ENCODE results near the gene GSTM3.
"Not testable (repeated sequence)": the region's sequence is repeated elsewhere in the genome, so short reads cannot be mapped to it uniquely, and the experiment has no call there.

Gene GSTM3

DNA sequence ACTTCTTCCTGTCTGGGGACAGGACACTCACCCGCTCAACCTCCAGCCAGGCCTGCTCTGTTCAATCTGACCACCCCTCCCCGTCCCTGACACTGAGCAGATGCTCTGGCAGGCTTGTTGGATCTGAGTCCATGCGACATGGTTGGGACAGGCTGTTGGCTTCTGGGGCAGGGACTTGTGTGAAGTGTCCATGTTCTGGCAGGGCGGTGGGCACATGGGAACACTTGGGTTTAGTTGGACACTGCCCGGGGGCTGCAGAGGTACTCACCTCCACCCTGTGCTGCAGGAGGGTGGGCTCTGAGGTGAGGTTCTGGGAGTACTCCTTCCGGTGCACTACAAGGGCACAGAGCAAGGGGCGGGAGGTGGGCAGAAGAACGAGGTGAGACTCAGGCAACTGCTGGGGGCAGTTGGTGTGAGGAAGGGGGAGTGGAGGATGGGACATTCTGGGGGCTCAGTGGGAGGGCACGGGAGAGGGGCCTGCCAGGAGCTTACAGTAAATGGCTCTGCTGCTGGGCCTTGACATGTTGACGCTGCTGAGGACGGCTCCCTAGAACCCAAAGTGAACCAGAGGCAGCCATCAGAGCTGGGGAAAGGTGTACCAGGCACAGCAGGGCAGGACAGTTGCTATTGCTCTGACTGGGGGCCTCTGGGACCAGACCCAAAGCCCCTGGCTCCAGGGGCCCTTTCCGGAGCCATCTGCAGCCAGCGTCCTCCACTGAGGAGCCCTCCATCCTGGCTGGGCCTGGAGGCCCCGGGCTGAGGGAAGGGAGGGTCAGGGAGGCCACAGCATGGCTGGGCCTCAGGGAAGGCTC, 20.6 kb upstream of the GSTM3 start:
- FAIRE-seq: no peak

DNA sequence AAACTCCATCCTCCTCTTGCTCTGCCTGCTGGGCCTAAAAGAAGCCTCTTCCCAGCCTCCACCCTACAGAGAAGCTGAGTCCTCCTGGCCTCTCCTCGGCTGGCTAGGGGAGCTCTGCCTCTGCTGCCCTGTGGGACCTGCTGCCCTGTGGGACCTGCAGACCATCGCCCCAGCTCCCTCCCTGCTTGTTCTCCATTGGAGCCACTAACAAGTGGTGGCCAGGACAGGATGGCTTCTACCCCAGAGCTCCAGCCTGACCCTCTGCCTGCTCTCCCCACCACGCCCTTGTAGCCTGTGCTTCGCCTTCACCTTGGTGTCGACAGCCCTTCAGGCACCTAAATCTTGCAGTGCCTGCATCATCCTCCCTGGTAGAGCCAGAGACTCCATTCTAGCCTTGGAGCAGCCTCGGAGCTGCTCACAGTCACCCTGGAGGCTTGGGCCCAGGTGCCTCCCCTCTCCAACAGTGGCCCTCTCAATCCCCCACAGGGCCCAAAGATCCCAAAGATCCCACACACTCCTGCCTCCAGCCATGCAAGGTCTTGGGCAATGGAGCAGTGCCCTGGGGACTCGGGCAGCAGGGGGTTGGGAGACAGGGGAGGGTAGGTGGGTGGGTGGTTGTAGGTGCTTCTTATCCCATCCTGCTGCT, 19.9 kb upstream of the GSTM3 start:
- FAIRE-seq: no peak

- no peak for FAIRE-seq
Observed at GRCh38 chr1:109759513-109760334, 18.9 kb upstream of the GSTM3 start.

DNA sequence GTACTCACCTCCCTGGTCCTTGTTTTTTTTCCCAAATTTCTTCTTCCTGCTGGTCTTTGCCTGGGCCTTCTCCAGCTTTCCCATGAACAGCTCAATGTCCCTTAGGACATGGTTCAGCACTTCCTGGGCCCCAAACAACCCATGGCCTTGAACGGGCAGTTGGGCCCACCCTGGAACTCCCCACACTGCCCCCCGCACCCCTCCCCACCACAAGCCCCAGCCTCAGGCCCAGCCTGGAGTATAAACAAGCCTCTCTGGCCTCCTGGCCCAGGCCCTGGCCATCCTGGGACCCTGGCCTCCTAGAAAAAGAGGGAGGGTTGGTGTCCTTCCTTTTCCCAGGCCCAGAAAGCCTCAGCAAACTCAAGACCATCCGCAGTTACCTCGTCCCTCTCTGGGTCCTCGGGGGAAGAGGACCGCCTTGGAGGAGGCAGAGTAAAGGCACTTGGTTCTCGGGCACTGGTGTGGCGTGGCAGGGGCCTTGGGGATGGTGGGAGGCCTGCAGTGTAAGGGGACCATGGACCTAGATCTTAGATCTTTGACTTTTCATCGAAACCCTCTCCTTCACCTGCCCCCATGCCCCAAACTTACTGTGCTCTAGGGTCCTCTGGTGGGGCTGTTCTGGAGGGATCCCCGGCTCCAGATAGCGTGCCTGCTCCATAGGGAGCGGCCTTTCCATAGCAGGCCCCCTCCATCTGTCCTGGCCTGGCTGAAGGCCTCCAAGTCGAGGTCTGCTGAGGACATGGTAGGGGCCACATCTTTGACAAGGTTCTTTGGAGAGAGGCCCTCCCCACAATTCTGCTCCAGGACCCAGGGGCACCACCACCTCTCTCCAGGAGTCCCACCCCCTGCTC, 17.3 kb upstream of the GSTM3 start:
- FAIRE-seq: no peak

DNA sequence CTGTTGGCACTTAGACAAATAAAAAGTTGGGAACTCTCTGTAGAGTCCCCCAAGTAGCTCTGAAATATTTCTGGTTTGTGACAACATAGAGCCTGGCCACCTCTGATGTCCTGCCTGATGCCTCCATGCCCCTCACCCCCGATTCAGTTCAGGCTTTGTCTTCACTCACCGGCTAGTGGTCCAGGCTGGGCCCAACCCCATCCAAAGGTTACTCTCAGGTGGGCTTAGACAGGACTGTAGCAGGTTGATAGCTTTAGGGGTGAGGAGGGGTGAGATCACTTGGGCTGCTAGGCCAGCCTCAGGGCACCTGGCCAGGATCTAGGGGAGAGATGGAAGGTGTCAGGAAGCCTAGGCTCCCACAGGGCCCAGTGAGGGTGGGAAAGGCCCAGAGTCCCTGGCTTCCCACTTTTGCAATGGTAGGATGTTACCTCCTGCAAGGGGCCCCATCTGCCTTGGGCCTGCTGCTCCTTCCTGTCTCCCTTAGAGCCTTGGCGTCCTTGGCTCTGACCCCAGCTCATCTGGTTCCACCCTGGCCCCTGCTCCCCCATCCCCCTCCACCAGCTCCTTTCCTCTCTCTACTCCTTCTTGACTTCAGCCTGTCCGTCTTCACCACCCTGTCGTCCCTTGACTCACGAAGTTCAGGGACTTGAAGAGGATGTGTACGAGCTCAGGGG, 16.1 kb upstream of the GSTM3 start:
- no peak for FAIRE-seq

DNA sequence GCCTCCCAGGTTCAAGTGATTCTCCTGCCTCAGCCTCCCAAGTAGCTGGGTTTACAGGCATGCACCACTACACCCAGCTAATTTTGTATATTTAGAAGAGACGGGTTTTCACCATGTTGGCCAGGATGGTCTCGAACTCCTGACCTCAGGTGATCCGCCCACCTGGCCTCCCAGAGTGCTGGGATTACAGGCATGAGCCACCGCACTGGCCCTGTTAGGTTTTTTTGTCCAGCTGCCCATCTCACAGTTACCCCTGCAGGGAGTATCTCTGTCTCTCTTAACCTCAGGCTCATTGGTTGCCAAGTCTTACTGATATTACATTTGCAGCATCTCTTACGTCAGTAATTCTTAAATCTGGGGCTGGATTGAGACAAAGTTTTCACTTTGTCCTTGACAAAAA, 15.5 kb upstream of the GSTM3 start:
- not testable (repeated sequence) for FAIRE-seq

- FAIRE-seq: no peak
Observed at GRCh38 chr1:109754738-109755137, 13.9 kb upstream of the GSTM3 start.

DNA sequence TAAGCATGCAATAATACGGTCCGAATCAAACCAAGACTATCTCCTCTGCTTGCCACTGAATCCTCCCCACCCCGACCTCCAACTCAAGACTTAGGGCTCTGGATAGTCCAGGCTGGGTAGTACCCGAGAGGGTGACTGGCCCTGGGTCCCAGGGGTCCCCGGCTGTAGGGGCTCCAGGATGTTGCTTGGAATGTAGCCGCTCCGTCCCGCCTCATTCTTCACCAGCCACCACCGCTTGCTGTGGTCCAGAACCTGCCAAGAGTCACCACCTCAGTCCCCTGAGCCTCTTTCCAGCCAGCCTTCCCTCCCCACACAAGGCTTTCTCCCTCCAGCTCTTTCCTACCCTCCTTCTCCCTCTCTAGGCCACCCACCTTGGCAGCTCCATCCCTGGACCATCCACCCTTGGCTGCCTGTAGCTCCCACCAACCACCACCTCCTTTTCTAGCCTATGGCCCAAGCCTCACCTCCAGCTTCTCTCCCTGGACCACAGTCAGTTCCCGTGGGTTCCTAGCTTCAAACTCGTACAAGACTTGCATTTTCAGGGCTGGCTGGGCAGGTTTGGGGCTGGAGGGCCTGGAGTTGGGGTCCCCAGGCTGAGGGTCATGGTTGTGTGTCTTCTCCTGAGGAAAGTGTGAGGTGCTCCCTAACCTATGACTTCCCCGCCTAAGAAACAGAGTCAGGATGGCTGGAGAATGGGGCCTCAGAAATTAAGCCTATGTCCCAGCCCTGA, 10.9 kb upstream of the GSTM3 start:
- no peak for FAIRE-seq

DNA sequence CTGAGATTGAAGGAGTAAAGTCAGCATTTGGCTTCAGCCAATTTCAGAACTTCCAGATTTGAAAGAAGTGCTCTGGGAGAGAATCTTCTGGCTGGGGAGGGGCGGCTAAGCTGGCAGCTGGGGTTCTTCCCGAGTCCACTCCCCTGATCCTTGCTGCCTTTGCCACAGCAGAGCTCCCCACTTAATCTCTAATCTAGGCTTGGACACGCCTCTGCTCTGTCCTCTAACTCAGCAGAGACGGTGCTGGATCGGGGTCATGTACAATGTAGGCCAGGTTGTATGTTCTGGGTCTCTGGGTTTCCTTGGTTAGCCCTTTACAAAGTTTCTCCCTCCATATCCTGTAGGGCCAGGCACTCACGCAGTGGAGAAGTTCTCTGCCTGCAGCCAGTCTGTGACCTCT, 10.1 kb upstream of the GSTM3 start:
- no peak for FAIRE-seq

DNA sequence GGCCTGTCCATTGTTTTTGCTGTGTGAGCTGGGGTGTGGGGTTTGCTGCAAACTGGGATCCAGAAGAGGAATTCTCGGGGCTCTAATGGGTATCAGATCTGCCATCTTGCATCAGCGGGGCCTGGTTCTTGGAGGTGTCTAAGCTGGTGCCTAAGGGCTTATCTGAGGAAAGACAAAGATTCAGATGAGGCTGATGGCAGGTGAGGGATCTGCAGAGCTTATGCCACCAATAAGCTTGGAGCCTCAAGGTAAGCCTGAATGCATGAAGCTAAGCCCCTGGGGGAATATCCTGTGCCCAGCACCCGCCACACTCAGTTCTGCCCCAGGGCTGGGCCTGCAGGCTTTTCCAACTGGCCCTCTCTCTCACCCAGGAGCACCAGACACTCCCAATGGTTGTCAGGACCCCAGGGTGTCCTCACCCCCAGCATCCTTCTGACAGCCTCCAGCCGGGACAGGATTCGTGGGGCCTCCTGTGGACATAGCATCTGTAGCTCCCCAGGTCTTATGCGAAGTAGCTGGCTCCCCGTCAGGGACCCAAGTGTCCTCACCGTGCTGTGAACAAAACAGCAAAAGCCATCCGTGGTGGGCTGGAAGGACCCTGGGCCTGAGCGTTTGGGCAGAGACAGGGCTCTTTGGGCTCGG, 9.5 kb upstream of the GSTM3 start:
- FAIRE-seq: no peak

DNA sequence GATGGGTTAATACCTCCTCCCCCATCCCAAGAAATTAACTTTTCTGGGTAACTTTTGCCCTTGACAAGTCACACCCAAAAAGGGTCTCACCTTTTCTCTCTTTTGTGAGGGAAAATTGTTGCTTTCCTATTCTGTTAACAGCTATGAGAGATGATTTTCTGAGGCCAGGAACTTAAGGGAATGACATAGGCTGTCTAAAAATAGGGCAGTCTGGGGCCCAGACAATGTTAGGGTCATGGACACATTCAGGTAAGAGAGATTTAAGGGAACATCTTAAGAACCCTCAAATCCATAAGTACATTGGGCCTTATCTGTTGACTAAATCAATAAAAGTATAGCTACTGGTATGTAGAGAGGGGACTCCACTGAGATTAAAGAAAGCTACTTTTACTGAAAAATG, 8.4 kb upstream of the GSTM3 start:
- no peak for FAIRE-seq

DNA sequence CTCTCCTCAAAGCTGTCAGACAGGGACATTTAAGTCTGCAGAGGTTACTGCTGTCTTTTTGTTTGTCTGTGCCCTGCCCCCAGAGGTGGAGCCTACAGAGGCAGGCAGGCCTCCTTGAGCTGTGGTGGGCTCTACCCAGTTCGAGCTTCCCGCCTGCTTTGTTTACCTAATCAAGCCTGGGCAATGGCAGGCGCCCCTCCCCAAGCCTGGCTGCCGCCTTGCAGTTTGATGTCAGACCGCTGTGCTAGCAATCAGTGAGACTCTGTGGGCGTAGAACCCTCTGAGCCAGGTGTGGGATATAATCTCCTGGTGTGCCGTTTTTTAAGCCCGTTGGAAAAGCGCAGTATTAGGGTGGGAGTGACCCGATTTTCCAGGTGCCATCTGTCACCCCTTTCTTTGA, 7.5 kb upstream of the GSTM3 start:
- FAIRE-seq: not testable (repeated sequence)

DNA sequence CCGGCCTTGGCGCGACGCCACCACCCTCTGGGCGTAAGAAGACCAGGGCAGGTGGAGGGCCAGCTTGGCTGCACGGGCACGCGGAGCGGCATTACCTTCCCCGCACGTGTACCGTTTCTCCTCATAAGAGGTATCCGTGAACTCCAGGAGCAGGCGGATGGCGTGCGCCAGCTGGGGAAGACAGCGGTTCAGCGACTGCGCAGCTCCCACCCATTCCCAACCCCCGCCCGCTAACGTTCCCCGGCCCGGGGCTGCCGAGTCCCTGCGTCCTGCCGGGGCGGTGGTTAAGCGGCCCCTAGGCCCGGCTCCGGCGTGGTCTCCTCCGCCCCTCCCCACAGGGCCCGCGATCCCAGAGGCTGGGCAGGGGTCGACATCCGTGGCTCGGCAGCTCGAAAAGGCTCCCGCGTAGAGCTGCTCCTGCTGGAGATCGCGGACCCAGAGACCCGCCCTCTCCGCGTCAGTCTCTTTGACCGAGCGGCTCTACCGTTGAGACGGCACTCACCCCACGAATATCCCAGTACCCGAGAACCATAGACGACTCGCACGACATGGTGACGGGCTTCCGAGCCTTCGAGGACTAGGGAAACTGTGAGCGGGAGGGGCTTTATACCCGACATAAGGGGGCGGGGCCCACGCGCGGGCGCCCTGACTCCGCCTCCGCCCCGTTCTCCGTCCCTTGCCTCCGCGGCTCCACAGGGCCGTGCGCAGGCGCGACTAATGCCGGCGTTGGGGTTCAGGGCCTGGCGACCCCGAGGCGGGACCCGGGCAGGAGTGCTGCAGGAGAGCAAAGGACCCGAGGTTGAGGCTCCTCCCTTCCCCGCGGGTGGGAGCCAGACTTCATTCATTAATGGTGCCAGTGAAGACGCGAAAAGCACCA, 862 bp downstream of the GSTM3 start:
- FAIRE-seq: no peak

- FAIRE-seq: no peak
Observed at GRCh38 chr1:109733236-109733870, 7.5 kb downstream of the GSTM3 start.

- no peak for FAIRE-seq
Observed at GRCh38 chr1:109732390-109732881, 8.4 kb downstream of the GSTM3 start.

GRCh38 chr1:109730666-109731065, 10.2 kb downstream of the GSTM3 start:
- FAIRE-seq: no peak

GRCh38 chr1:109728870-109729269, 12.0 kb downstream of the GSTM3 start:
- FAIRE-seq: no peak

DNA sequence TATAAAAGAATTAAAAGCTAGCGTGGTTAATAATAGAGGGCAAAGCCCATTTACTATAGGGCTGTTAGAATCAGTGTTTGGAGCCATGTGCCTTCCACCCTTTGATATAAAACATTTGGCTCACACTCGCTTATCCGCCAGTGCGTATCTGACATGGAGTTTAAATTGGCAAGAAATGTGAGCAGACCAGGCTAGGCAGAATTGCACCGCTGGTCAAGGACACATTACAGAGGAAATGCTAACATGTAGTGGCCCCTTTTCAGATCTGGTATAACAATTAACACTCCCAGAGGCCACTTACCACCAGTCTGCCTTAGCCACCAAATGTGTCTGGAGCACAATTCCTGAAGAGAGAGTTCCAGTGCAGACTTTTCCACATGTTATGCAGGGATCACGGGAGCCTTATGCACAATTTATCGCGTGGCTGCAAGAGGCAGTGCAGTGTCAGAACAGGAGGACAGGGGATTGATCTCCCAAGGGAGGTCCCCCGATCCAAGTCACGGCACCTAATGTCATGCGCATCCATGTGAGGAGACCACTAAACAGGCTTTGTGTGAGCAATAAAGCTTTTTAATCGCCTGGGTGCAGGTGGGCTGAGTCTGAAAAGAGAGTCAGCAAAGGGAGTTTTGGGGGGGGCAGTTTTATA, 14.0 kb downstream of the GSTM3 start:
- no peak for FAIRE-seq

- no peak for FAIRE-seq
Observed at GRCh38 chr1:109726007-109726406, 14.8 kb downstream of the GSTM3 start.
